BE2C (cell line): ENCODE results near the gene PDGFD.

Source experiments
- DNase-seq: peaks from one replicate; pipeline ENCODE4 v3.0.0-alpha.2; 2020
- H3K27me3 ChIP-seq: fragments of 250-450 bp; sonication (Bioruptor Pico); 2 replicates; pipeline ENCODE4 v1.5.1; 2020; ENCODE audit warnings: mild to moderate bottlenecking
- H3K36me3 ChIP-seq: fragments of 250-450 bp; sonication (Bioruptor Pico); 2 replicates; pipeline ENCODE4 v1.5.1; 2020; ENCODE audit warnings: mild to moderate bottlenecking
- H3K4me1 ChIP-seq: fragments of 250-450 bp; sonication (Bioruptor Pico); 2 replicates; pipeline ENCODE4 v1.5.1; 2020
- H3K4me3 ChIP-seq: 2 replicates; pipeline ENCODE4 v1.5.1; 2011; ENCODE audit warnings: low read depth, low read length
- H3K9me3 ChIP-seq: fragments of 250-450 bp; sonication (Bioruptor Pico); 2 replicates; pipeline ENCODE4 v1.5.1; 2020
- CTCF ChIP-seq: IDR thresholded peaks from 2 replicates; pipeline ENCODE4 v1.5.1; 2012; ENCODE audit warnings: mild to moderate bottlenecking, low read depth, low read length

Gene PDGFD

GRCh38 chr11:104043142-104043541, 120.8 kb downstream of the PDGFD start:
- Histone ChIP-seq H3K36me3 (no peaks in the 10 kb centered on the region), H3K9me3 (no peaks in the 10 kb centered on the region), H3K4me3 (no peak overlapping the region), H3K4me1 (no peaks in the 10 kb centered on the region), H3K27me3 (no peaks in the 10 kb centered on the region)
- no peak for DNase-seq
- TF ChIP-seq CTCF = no peak

- Histone ChIP-seq H3K4me1 (no peaks in the 10 kb centered on the region), H3K36me3 (no peaks in the 10 kb centered on the region), H3K27me3 (no peaks in the 10 kb centered on the region), H3K9me3 (no peaks in the 10 kb centered on the region), H3K4me3 (no peak overlapping the region)
- TF ChIP-seq CTCF = no peak
- DNase-seq = no peak
These were observed 122.2 kb downstream of the PDGFD start for GRCh38 chr11:104041792-104042191.

- no peak for TF ChIP-seq CTCF
- Histone ChIP-seq H3K4me3 (no peak overlapping the region), H3K36me3 (no peaks in the 10 kb centered on the region), H3K27me3 (no peaks in the 10 kb centered on the region), H3K4me1 (no peaks in the 10 kb centered on the region), H3K9me3 (no peaks in the 10 kb centered on the region)
- DNase-seq = no peak
These were observed 127.0 kb downstream of the PDGFD start for GRCh38 chr11:104036995-104037394.

GRCh38 chr11:104036588-104036987, 127.4 kb downstream of the PDGFD start, which contains the start of gene DDI1:
TSS of gene DDI1 (plus strand) at chr11:104036640. CDS start at chr11:104036823, 183 bp downstream.
- no peaks in the 10 kb centered on the region for H3K9me3 ChIP-seq
- H3K36me3 ChIP-seq = no peaks in the 10 kb centered on the region
- H3K4me1 ChIP-seq = no peaks in the 10 kb centered on the region
- no peaks in the 10 kb centered on the region for H3K27me3 ChIP-seq
- no peak for DNase-seq
- H3K4me3 ChIP-seq = no peak within 1 kb of the TSS
- TF ChIP-seq CTCF = no peak

- no peak for DNase-seq
- Histone ChIP-seq H3K36me3 (no peaks in the 10 kb centered on the region), H3K9me3 (no peaks in the 10 kb centered on the region), H3K4me1 (no peaks in the 10 kb centered on the region), H3K27me3 (no peaks in the 10 kb centered on the region), H3K4me3 (no peak overlapping the region)
- no peak for TF ChIP-seq CTCF
These were observed 130.4 kb downstream of the PDGFD start for GRCh38 chr11:104033561-104033960.

GRCh38 chr11:104033134-104033533, 130.8 kb downstream of the PDGFD start:
- Histone ChIP-seq H3K9me3 (no peaks in the 10 kb centered on the region), H3K36me3 (no peaks in the 10 kb centered on the region), H3K4me1 (no peaks in the 10 kb centered on the region), H3K4me3 (no peak overlapping the region), H3K27me3 (no peaks in the 10 kb centered on the region)
- no peak for TF ChIP-seq CTCF
- no peak for DNase-seq
